HG02678 (cell line): ENCODE results near the gene CFL1.
A peak's percentile ranks its signal among the peaks of the same experiment; 100 is the strongest.
"Not testable (repeated sequence)": the region's sequence is repeated elsewhere in the genome, so short reads cannot be mapped to it uniquely, and the experiment has no call there.

Experiments
- ATAC-seq: cut with Tn5 transposase; IDR thresholded peaks from one replicate; pipeline ENCODE4 v1.9.1; 2021; ENCODE audit warnings: mild to moderate bottlenecking, moderate library complexity; ENCODE audit not compliant: unreplicated experiment

Gene CFL1

DNA sequence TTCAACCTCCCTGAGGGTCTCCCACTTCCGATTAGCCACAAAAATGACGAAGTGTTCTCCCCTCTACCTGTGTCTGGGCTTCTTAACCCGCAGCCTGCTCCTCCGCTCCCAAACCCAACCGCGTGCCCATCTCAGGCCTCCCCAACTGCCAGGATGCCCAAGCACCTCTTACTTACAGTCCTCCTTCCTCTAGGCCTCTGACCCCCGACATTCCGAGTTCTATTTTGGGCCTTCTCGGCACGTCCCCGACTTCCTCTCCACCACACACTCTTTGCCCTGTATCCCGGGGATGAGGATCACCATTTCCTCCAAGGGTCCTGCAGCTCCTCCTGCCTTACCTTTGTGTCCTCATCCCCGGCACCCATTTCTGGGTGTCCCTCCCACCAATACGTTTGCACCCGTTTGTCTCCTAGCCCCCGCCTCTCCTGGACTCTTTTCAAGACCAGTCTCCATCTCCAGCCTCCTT is 1.9 kb upstream of the CFL1 start:
- no peak for ATAC-seq

DNA sequence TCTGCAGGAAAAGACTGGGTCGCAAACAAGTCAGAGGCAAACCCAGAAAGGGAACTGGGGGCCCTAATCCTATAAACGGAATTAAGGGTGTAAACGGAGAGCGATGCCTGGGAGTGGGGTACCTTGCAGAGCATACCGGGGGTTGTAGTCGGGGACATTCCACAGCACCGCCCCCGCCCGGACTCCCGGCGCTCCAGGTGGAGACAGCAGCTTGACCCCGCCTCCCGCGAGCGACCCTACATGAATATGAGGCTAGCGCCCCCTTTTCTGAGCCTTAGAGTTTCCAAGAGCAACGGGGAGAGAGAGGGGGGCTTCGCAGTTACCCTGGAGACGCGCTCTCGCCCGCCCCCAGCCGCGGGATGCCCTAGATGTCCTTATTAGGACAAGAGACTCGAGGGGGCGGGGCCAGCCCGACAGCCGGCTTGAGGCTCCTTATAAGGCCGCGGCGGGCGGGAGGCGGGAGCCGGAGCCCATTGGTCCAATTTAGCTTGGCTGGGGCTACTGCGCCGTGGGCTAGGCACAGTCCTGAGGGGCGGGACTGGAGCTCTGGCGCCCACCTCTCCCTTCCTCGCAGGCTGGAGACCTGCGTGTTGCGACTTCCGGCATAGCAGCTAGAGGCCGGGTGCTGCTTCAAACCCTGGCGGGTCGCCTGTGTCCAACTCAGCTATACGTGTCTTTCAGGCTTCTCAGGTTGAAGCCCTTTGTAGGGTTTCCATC is 1.3 kb upstream of the CFL1 start:
- ATAC-seq: peak; percentile 47

DNA sequence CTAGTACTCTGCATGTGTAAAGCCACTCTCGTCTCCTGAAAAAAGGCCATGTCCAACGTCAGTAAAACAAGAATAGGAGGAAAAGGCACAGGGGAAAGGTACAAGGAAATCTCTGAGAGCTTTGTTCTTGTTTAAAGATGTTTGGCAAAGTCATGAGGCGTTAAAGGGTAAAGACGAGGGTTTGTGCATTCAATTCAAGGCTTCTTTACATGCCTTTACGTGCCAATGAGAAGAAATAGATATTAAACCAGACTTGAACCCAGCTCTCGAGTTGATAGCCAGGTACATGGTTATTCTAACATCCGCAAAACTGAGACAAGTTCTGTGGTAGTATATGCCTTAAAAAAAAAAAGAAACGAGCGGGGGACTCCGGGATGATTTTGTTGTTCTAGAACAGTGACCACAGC is 704 bp upstream of the CFL1 start:
- no peak for ATAC-seq

DNA sequence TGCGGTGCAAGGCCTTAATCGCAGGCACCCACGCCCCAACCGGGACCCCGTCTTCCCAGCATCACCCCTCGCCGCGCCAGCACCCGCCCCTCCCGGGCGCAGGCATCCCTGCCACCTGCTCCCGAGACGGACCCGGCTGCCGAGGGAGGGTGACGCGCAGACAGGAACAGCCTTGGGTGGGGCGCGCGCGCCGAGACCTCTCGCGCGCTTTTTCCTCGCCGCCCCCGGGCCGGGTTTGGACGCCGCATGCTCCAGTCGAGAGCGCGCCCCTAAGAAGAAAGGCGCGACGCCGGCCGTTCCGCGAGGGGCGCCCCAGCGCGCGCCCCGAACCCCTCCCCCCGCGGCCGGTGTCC is 504 bp downstream of the CFL1 start:
- peak; percentile 1 for ATAC-seq

DNA sequence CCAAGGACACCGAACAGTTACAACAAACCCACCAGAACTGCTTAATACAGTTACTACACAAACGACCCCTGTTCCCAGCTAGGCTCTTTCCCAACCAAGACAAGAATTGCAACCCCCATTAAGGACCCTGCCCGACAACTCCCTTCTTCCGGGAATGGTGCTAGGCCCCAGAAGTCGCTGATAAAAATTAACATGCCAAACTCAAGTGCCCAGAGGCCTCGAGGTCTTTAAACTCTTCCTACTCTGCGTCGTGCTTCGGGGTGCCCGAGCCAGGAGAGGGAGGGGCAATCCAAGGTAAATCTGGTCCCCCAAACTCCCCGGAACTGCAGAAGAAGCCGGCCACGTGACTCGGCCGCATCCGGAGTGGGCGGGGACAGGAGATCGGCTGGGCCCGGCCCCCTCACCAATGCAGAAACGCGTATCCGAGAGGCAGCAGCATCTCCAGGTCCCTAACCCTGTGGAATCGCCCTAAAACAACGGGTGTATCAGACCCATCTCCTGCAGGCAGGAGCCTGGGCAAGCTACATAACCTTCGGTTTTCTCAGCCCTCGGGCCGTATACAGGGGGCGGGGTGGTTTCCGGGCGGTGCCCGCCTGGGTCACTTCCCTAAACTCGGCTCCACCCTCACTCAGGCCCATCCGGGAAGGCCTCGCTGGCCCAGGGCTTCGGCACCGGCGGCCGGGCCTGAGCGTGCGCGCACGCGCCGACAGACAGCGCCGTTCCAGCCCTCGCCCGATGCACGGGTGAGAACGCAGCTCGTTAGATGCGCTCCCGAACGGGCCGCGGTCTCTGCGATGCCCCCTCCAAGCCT is 1.1 kb downstream of the CFL1 start:
- peak; percentile 31 for ATAC-seq

DNA sequence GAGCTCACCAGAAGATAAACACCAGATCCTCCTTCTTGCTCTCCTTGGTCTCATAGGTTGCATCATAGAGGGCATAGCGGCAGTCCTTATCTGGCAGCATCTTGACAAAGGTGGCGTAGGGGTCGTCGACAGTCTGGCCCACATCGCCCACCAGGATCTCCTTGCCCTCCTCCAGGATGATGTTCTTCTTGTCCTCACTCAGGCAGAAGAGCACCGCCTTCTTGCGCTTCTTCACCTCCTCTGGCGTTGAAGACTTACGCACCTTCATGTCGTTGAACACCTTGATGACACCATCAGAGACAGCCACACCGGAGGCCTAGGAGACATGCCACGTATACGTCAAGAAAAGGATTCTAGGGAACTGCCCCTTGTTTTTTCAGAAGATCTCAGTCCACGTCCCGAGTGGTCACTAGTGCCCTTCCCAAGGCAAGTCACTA is 2.0 kb downstream of the CFL1 start:
- ATAC-seq: no peak

DNA sequence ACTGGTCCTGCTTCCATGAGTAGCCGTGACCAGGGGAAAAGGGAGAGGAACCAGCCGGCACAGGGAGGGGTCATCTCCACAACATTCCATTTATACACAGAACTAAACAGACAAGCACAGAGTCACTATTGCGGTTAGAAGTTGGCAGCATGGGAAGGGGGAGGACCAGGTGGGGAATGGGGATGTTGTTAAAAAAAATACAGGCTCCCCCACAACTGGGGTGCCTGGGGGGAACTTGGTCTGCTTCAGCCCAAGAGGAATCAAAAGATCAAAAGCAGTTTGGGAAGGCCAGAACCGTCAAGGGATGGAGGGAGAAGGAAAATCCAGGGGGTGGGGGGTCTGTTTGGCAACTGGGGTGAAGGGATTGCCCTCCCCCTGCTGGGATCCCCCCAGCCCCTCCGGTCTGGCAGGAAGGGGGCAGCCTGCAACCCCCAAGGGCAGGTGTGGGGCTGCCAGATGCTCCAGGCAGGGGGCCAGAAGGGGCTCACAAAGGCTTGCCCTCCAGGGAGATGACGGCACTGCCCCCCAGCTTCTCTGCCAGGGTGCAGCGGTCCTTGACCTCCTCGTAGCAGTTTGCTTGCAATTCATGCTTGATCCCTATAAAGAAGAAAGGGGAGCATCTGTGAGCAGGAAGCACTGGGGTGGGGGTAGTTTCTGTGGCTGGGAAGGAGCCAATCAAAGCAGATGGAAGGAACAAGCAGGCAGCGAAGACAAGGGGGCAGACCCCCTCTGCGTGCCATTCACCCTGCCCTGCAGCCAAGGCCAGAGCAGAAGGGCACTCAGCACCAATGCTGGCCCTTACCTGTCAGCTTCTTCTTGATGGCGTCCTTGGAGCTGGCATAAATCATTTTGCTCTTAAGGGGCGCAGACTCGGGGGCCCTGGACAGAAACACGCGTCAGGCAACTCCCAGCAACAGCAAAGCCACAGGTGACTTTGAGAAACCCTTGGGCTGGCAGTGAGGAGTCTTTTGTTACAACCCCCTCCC is 2.8 kb downstream of the CFL1 start:
- ATAC-seq: no peak

DNA sequence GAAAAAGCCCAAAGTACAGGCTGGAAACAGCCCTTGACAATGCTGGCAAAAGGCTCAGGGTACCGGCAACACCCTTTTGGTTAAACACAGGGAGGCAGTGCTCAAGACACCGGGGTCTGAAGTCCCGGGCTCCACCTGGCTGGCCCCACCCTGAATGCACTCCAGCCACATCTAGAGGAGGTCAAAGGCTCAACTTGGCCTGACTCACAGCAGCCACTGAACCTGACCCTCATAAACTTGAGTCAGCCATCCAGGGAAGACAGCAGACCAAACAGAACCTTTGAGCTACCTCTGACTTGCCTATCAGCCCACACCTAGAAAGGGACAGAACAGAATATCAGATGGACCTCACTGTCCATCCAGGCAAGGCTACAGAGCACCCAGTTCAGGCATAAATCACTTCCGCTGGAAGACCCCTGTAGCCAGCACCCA is 3.8 kb downstream of the CFL1 start:
- no peak for ATAC-seq

DNA sequence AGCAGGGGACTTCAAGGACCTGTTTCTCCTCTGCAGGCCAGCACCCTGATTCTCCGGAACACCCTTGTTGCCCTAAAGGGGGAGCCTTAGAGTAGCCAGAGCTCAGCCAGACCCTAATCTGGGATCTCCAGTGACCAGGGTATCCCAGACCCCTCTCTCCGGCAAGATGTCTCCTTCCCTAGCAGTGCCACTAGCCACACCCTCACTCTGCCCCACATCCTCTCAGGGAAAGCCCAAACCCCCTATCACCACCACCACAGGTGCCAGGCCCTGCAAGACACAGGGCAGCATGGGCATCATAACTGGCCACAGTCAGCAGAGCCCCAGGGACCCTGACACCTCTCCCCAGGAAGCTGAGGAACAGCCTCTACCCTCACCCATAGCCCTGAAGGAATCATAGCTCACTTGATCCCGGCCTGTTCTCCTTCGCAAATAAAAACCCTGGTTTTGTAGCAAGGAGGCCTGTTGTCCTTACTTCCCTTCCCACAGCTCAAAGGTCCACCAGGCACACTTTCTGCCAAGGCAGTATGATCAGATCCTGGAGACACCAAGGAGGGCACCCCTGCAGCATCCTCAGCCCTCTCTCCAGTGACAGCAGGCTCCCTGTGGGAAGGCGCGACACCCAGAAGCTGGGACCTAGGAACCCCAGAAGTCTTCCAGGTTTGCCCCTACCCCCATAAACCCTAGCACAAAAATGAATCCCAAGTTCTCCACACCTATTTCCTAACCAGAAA is 4.6 kb downstream of the CFL1 start:
- no peak for ATAC-seq

DNA sequence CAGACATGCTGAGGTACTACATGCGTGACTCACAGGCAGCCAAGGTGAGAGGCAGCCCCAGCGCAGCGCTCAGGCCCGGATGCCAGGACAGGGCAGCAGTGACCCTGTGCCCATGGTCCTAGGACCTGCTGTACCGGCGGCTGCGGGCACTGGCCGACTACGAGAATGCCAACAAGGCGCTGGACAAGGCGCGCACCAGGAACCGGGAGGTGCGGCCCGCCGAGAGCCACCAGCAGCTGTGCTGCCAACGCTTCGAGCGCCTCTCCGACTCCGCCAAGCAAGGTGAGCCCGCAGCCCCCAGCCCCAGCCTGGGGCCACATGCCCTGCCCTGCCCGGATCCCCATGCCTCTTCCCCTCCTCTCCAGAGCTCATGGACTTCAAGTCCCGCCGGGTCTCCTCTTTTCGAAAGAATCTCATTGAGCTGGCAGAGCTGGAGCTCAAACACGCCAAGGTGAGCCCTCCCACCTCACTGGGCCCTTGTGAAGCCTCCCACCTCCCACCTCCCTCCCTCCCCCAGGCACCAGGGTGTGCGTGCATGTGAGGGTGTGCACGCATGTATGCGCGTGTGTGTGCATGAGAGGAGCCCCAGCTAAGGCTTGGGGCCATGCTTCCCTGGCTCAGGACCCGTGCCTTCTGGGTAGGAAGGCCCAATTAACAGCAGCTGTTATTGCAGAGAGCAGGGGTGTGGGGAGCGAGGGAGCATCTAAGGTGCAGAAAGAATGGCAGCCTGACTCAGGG is 5.3 kb downstream of the CFL1 start:
- ATAC-seq: no peak

DNA sequence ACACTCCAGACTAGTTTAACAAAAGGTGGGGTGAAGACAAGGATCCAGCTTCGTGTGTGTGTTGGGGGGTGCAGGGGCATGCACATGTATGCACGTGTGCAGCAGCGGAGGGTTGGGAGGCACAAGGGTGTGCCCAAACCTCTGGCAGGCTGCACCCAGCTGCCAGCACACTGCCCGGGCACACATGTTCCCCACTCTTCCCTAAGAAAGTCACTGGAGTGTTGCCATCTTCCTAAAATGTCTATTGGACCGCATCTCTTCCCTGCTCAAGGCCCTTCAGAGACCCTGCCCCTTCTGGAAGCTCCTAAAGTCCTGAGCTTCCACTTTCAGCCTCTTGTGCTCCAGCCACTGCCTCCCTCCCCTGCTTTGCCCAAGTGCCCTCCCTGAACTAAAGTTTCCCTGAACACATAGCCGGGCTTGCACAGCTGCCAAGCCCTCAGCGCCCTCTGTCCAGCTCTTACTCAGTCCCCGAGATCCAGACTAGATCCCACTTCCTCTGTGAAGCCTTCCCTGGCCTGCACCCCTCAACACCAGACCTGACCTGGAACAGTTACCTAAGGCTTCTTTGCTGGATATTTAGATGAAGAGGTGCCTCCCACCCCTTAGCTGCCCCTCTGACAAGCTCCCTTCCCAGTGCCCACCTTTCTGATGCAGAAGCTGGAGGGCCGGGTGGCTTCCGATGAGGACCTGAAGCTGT is 6.0 kb downstream of the CFL1 start:
- ATAC-seq: no peak

DNA sequence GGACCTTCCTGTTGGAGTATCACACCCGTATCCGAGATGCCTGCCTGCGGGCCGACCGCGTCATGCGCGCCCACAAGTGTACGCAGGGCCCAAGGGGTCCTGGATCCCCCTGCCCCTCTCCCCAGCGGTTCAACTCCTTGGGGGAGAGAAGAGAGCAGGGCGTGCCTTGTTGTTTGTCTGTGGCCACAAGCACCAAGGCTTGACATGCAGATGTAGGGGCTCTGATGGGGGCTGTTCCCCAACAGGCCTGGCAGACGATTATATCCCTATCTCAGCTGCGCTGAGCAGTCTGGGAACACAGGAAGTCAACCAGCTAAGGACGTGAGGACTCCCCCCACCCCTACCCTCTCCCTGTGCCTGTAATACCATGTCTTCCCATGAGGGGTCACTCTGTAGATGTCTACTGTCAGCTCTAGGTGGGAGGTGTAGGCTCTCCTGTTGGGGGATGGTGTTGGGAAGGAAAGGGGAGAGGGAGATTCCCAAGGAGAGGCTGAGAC is 6.8 kb downstream of the CFL1 start:
- no peak for ATAC-seq

DNA sequence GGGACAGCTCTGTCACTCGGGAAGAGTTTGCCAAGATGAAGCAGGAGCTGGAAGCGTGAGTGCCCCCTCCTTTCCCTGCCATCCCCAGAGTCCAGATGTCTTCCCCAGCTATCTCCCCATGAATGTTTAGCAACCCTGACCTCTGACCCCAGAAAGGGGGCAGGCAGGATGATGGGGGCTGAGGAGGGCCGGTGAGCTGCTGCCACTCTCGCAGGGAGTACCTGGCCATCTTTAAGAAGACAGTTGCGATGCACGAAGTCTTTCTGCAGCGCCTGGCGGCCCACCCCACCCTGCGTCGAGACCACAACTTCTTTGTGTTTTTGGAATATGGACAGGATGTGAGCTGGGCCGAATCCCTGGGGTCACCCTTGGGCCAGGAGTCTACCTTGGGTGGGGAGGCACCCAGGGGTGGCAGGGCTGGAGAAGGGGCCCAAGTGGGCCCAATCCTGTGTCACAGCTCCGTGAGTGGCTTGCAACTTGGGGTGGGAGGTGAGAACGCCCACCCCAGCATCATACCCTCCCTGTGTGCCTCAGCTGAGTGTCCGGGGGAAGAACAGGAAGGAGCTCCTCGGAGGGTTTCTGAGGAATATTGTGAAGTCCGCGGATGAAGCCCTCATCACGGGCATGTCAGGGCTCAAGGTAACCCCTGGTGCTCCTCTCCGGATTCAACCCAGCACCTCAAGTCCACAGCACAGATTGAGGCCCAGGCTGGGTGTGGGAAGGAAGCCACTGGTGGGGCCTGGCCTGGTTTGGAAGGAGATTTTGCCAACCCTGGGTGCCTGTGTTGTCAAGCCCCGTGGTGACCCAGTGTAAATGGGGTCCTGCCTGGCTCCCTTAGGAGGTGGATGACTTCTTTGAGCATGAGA is 7.5 kb downstream of the CFL1 start:
- no peak for ATAC-seq

DNA sequence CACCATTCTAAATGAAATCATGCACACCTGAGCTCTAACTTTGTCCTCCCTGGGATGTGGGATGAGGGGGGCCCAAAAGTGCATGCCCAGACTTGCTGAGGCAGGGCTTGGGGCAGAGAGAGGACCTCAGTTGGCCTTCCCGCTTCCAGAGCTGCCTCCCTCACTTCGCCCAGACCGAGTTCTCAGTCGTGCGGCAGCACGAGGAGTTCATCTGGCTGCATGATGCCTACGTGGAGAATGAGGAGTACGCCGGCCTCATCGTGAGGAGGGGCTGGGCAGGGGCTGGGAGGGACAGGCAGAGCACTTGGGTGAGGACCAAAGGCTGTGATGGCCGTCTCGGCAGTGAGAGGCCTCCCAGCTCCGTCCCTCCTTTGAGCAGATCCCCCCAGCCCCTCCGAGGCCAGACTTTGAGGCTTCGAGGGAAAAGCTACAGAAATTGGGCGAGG is 8.2 kb downstream of the CFL1 start:
- no peak for ATAC-seq

DNA sequence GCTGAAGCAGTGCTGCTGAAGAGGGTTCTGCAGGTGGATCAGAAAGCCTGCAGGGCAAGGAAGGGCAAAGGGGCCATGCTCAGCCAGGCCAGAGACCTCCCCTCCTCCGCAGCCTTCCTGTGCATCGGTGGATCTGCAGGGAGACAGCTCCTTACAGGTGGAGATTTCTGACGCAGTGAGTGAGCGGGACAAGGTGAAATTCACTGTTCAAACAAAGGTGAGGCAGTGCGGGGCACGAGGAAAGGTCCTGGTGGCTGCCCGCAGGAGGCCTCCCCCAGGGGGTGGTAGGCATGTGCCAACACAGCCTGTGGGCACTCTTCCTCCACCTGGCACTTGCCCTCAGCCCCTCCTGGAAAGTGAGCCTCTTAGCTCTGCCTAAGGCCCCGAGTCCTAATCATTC is 8.6 kb downstream of the CFL1 start:
- ATAC-seq: no peak

DNA sequence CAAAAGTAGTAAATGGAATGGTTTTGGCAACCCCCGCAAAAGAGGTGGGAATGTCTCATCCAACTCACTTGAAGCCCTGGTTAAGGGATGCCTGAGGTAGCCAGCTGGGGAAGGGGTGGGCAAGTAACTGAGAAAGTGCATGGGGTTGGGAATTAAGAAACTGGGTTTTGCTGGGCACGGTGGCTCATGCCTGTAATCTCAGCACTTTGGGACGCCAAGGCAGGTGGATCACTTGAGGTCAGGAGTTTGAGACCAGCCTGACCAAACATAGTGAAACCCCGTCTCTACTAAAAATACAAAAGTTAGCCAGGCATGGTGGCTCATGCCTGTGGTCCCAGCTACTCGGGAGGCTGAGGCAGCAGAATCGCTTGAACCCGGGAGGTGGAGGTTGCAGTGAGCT is 9.3 kb downstream of the CFL1 start:
- ATAC-seq: not testable (repeated sequence)

DNA sequence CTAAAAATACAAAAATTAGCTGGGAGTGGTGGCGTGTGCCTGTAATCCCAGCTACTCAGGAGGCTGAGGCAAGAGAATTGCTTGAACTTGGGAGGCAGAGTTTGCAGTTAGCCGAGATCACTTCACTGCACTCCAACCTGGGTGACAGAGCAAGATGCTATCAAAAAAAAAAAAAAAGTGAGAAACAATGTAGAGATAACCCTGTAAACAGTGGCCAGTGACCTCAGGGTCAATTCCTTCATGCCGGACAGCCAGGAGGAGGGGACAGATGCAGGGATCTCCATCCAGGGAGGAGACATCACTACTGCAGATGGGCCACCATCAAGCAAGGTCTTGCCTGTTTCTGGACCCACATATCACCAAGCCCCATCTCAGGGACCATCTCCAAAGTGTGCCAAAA is 10.2 kb downstream of the CFL1 start:
- ATAC-seq: no peak
